Stomach smooth muscle (tissue), 2 donors: ENCODE measurements around the gene NSUN6.

Source experiments
- H3K27ac ChIP-seq: one replicate; pipeline ENCODE4 v1.7.0; 2013; ENCODE audit warnings: mild to moderate bottlenecking, low read length, inconsistent platforms
- H3K27me3 ChIP-seq, 2 donors: one replicate each; pipeline ENCODE4 v1.7.0; 2013; ENCODE audit warnings: low read length in 2 of 2; ENCODE audit not compliant: insufficient read depth in 2 of 2, control insufficient read depth in 1 of 2
- H3K36me3 ChIP-seq, 2 donors: one replicate each; pipeline ENCODE4 v1.7.0; 2013; ENCODE audit warnings: low read length in 2 of 2; ENCODE audit not compliant: control insufficient read depth in 2 of 2, insufficient read depth in 2 of 2
- H3K4me1 ChIP-seq: one replicate; pipeline ENCODE4 v1.7.0; 2013; ENCODE audit warnings: low read length; ENCODE audit not compliant: control insufficient read depth, insufficient read depth
- H3K4me3 ChIP-seq, 2 donors: one replicate each; pipeline ENCODE4 v1.7.0; 2013; ENCODE audit warnings: low read length in 2 of 2
- H3K9ac ChIP-seq, 2 donors: one replicate each; pipeline ENCODE4 v1.7.0; 2013; ENCODE audit warnings: low read length in 2 of 2, mild to moderate bottlenecking in 1 of 2
- H3K9me3 ChIP-seq, 2 donors: one replicate each; pipeline ENCODE4 v1.7.0; 2013; ENCODE audit warnings: low read length in 2 of 2; ENCODE audit not compliant: control insufficient read depth in 2 of 2
- donor health status: healthy.
- donor health status: Pancreatic carcinoma.

The NSUN6 gene

DNA sequence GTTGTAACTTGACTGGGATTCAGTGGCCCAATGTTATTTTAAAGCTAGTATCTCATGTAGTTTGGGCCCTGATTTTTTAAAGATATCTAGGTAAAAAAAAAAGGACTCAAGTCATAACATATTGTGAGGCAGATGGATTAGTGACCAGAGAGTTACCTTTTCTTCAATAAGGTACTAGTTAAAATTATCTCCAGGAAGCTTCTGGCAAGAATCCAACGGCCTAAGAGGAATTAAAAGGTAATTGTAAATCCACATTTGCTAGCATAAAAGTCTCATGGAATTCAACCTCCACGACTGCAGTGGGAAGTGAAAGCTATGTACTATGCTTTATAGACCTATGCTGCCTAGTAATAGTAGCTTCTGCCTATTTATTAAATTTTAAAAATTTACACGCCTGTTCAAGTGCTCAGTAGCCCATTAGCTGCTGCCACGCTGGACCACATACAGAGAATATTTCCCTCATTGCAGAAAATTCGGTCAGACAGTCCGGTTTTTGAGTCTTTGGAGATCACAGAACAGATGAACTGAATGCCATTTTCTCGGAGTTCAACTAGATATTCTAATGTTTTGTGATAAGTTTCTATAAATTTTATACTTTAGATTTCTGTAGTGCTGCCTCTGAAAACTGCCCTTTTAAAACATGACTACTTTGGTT, 118.4 kb downstream of the NSUN6 start:
- no peak overlapping the region for H3K27ac ChIP-seq
- H3K36me3 ChIP-seq: peaks cover 9 to 11% of the 10 kb centered on the region in 2 donors
- H3K4me1 ChIP-seq: peaks cover 4% of the 10 kb centered on the region
- no peaks in the 10 kb centered on the region for H3K9me3 ChIP-seq
- no peaks in the 10 kb centered on the region for H3K27me3 ChIP-seq
- no peak overlapping the region for H3K4me3 ChIP-seq
- no peak overlapping the region for H3K9ac ChIP-seq

GRCh38 chr10:18528292-18528691, 123.1 kb downstream of the NSUN6 start:
- H3K4me1 ChIP-seq: peaks cover 4% of the 10 kb centered on the region
- H3K4me3 ChIP-seq: no peak overlapping the region
- no peaks in the 10 kb centered on the region for H3K9me3 ChIP-seq
- no peak overlapping the region for H3K27ac ChIP-seq
- H3K27me3 ChIP-seq: no peaks in the 10 kb centered on the region
- no peak overlapping the region for H3K9ac ChIP-seq
- no peaks in the 10 kb centered on the region for H3K36me3 ChIP-seq

- H3K4me1 ChIP-seq: peaks cover 4% of the 10 kb centered on the region
- no peaks in the 10 kb centered on the region for H3K9me3 ChIP-seq
- H3K36me3 ChIP-seq: no peaks in the 10 kb centered on the region
- H3K27me3 ChIP-seq: no peaks in the 10 kb centered on the region
- no peak overlapping the region for H3K9ac ChIP-seq
- H3K27ac ChIP-seq: peak overlapping the region; percentile 42
- no peak overlapping the region for H3K4me3 ChIP-seq
Measured at GRCh38 chr10:18527687-18528086, 123.7 kb downstream of the NSUN6 start.

DNA sequence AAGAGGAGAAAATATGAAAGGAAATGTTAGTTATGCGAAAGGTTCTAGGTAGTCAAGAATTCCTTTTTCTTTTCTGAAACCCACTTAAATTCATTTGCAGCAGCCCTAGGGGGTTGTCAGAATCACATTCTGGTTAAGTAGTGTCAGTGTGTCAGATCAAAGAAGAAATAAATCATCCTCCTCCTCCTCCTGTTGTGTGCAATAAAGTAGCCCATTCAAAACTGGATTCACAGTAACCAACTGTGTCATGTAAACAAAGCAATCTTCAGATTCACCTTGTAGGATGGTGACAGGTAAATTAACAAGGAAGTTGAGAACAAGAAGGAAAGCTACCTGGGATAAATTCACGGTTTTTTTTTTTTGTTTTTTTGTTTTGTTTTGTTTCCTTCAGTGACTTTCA, 127.5 kb downstream of the NSUN6 start:
- H3K36me3 ChIP-seq: peaks cover 13 to 23% of the 10 kb centered on the region in 2 donors
- H3K27me3 ChIP-seq: no peaks in the 10 kb centered on the region
- no peaks in the 10 kb centered on the region for H3K4me1 ChIP-seq
- no peak overlapping the region for H3K4me3 ChIP-seq
- no peak overlapping the region for H3K9ac ChIP-seq
- H3K9me3 ChIP-seq: no peaks in the 10 kb centered on the region
- H3K27ac ChIP-seq: no peak overlapping the region

GRCh38 chr10:18523025-18523424, 128.4 kb downstream of the NSUN6 start:
- Histone ChIP-seq H3K36me3 (peaks cover 18 to 26% of the 10 kb centered on the region in 2 donors), H3K4me1 (no peaks in the 10 kb centered on the region), H3K9ac (no peak overlapping the region), H3K9me3 (no peaks in the 10 kb centered on the region), H3K27ac (peak overlapping the region; percentile 26), H3K27me3 (no peaks in the 10 kb centered on the region), H3K4me3 (no peak overlapping the region)

DNA sequence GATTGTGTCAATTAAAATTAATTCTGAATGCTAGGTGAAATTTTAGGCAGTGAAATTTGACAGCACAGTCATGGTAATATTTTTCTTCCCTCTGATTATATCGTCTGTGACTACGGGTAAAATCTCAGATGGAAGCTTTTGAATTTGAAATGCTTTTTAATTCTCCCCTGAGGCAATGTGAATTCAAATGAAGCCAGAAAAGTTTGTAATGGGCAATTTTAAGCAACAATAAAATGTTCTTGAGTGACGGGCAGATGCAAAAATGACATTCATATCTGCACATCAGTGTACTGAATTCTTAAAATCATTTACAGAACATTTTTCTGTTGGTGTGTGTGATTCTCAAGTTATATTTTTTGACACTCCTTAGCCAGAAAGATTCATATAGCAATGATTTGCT, 134.5 kb downstream of the NSUN6 start:
- no peak overlapping the region for H3K9ac ChIP-seq
- no peaks in the 10 kb centered on the region for H3K9me3 ChIP-seq
- no peak overlapping the region for H3K4me3 ChIP-seq
- no peaks in the 10 kb centered on the region for H3K27me3 ChIP-seq
- H3K27ac ChIP-seq: no peak overlapping the region
- H3K4me1 ChIP-seq: no peaks in the 10 kb centered on the region
- peaks cover 20 to 26% of the 10 kb centered on the region in 2 donors for H3K36me3 ChIP-seq

DNA sequence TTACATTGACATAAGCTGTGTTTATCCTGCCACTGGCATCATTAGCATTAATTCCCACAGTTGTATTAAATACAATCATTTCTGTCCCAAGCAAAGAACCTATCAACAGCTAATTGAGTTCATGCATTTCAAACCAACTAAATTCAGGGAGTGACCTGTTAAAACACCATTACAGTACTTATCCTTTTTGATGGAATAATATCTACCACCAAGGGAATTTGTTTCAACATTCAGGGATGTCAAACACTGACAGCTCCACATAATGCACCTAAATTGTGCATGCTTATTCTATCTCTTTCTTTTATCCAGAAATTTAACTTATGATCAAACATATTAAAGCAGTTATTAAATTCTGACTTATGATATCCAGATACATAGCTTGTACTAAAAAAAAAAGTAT, 136.8 kb downstream of the NSUN6 start:
- Histone ChIP-seq H3K27me3 (no peaks in the 10 kb centered on the region), H3K9me3 (no peaks in the 10 kb centered on the region), H3K4me3 (no peak overlapping the region), H3K9ac (no peak overlapping the region), H3K27ac (no peak overlapping the region), H3K36me3 (peaks cover 6 to 8% of the 10 kb centered on the region in 2 donors), H3K4me1 (no peaks in the 10 kb centered on the region)

DNA sequence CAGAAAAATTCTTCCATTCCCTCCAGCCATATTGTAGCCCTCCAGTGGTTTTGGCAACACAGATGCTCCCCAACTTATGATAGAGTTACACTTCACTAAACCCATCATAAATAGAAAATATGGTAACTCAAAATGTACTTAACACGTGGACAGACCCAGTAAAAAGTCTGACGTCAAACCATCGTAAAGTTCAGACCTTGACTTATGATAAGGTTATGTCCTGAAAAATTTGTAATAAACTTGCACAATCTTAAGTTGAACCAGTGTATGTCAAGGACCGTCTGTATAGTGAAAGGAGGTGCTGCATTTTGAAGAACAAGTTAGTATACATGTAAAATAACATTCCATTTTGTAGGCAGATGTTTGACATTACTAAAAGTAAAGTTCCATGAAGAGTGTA, 142.8 kb downstream of the NSUN6 start:
- no peaks in the 10 kb centered on the region for H3K4me1 ChIP-seq
- peaks cover 0 to 3% of the 10 kb centered on the region in 2 donors for H3K36me3 ChIP-seq
- no peaks in the 10 kb centered on the region for H3K9me3 ChIP-seq
- H3K27me3 ChIP-seq: no peaks in the 10 kb centered on the region
- no peak overlapping the region for H3K9ac ChIP-seq
- H3K4me3 ChIP-seq: no peak overlapping the region
- no peak overlapping the region for H3K27ac ChIP-seq

DNA sequence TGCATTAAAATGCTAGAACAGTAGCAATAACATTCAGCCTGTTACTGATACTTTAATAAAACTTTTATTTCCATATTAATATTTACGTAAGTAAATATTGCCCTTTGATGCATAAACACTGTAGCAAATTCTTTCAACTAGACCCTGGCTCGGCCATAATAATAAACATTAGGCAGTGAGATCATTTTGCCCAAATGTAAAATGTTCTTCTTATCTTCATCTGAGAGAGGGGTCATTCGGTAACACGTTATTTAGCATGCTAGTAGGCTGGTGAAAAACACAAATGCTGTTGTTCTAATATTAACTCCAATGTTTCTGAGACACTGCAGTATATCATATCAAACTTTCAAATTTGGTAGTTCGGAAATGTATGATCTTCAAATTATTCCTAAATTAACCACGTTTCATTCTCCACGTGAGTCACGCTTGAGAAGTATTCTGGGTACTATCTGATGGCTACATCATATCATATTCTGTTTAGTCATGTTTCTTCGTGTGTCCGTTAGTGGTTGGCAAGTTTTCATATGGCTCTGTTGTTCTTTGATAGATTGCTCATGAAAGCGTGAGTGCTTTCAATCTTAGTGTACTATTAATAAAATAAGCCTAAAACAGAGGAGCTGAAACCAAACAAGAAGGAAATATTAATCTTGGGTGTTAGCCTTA, 145.8 kb downstream of the NSUN6 start:
- Histone ChIP-seq H3K4me1 (no peaks in the 10 kb centered on the region), H3K27me3 (no peaks in the 10 kb centered on the region), H3K27ac (no peak overlapping the region), H3K9ac (no peak overlapping the region), H3K4me3 (no peak overlapping the region), H3K36me3 (peaks cover 0 to 6% of the 10 kb centered on the region in 2 donors), H3K9me3 (no peaks in the 10 kb centered on the region)

- Histone ChIP-seq H3K27me3 (no peaks in the 10 kb centered on the region), H3K9ac (no peak overlapping the region), H3K27ac (no peak overlapping the region), H3K36me3 (peaks cover 0 to 6% of the 10 kb centered on the region in 2 donors), H3K4me1 (no peaks in the 10 kb centered on the region), H3K4me3 (no peak overlapping the region), H3K9me3 (no peaks in the 10 kb centered on the region)
Measured at GRCh38 chr10:18504161-18504560, 147.2 kb downstream of the NSUN6 start.

GRCh38 chr10:18501629-18502028, 149.8 kb downstream of the NSUN6 start:
- H3K4me3 ChIP-seq: no peak overlapping the region
- H3K4me1 ChIP-seq: no peaks in the 10 kb centered on the region
- no peaks in the 10 kb centered on the region for H3K9me3 ChIP-seq
- H3K27me3 ChIP-seq: no peaks in the 10 kb centered on the region
- H3K27ac ChIP-seq: no peak overlapping the region
- no peak overlapping the region for H3K9ac ChIP-seq
- H3K36me3 ChIP-seq: peaks cover 0 to 3% of the 10 kb centered on the region in 2 donors
